PC-9 (cell line): ENCODE data around the gene UBE4A. TPM values are rescaled to one million over a fixed set of nuclear protein-coding genes. Genes with fewer than 3 reads are reported as not detected.

Experiments used
- BruUV-seq: library from RNA; stranded (reverse); fragments of 400-500 nt; replicated peaks from 2 replicates; lab custom pipeline; 2021; lab: Mats Ljungman, UMichigan
- CTCF ChIA-PET: fragments of 300-600 bp; sonication (Branson Sonifier 250); formaldehyde crosslinking; loops from one replicate; lab custom pipeline; 2022; ENCODE audit warnings: antibody characterized with exemption; lab: Charles Lee
- POLR2A ChIA-PET: fragments of 300-600 bp; sonication (Branson Sonifier 250); formaldehyde crosslinking; loops from one replicate; lab custom pipeline; 2022; ENCODE audit warnings: antibody characterized with exemption; ENCODE audit not compliant: unreplicated experiment; lab: Charles Lee
- DNase-seq, 2 experiments: peaks; one replicate each; pipeline versions ENCODE4 v3.0.0 to v3.0.0-alpha.2; 2015 to 2022; ENCODE audit warnings: mixed read lengths in 1 of 2
- H2AFZ ChIP-seq: fragments of 200-600 bp; sonication (generic); 2 replicates; pipeline ENCODE4 v1.8.1; 2017; ENCODE audit warnings: antibody characterized with exemption
- H3F3A ChIP-seq: fragments of 200-600 bp; sonication (generic); 2 replicates; pipeline ENCODE4 v1.8.1; 2017; ENCODE audit warnings: antibody characterized with exemption, mild to moderate bottlenecking, low read depth; ENCODE audit not compliant: insufficient read depth
- H3K27ac ChIP-seq: fragments of 200-600 bp; sonication (generic); 2 replicates; pipeline ENCODE4 v1.6.1; 2016; ENCODE audit warnings: mixed run types
- H3K27me3 ChIP-seq: fragments of 200-600 bp; sonication (generic); 2 replicates; pipeline ENCODE4 v1.6.1; 2016; ENCODE audit warnings: low read depth, mixed run types; ENCODE audit not compliant: insufficient read depth
- H3K36me3 ChIP-seq: fragments of 200-600 bp; sonication (generic); 2 replicates; pipeline ENCODE4 v1.6.1; 2016; ENCODE audit warnings: low read depth, mixed run types
- H3K4me1 ChIP-seq: fragments of 200-600 bp; sonication (generic); replicated peaks from 2 replicates; pipeline ENCODE4 v1.6.1; 2016; ENCODE audit warnings: mixed run types; ENCODE audit not compliant: insufficient read depth
- H3K4me2 ChIP-seq: fragments of 200-600 bp; sonication (generic); 2 replicates; pipeline ENCODE4 v1.6.1; 2017; ENCODE audit warnings: mixed run types
- H3K4me3 ChIP-seq: fragments of 200-600 bp; sonication (generic); 2 replicates; pipeline ENCODE4 v1.6.1; 2016; ENCODE audit warnings: mixed run types
- H3K79me2 ChIP-seq: fragments of 200-600 bp; sonication (generic); 2 replicates; pipeline ENCODE4 v1.6.1; 2017; ENCODE audit warnings: low read depth, mixed run types
- H3K9me2 ChIP-seq: fragments of 200-600 bp; sonication (generic); 2 replicates; pipeline ENCODE4 v1.8.1; 2017; ENCODE audit warnings: mild to moderate bottlenecking; ENCODE audit not compliant: insufficient read depth
- H3K9me3 ChIP-seq: fragments of 200-600 bp; sonication (generic); 2 replicates; pipeline ENCODE4 v1.8.1; 2016; ENCODE audit warnings: low read depth; ENCODE audit not compliant: insufficient read depth
- H4K20me1 ChIP-seq: fragments of 200-600 bp; sonication (generic); 2 replicates; pipeline ENCODE4 v1.8.1; 2017; ENCODE audit not compliant: insufficient read depth
- EZH2 ChIP-seq: fragments of 200-600 bp; sonication (generic); IDR thresholded peaks from 2 replicates; pipeline ENCODE4 v1.8.0; 2017; ENCODE audit warnings: antibody characterized with exemption, low read depth
- intact Hi-C: fragments of 100-400 bp; cut with micrococcal nuclease; formaldehyde crosslinking; loops from one replicate; pipeline ENCODE4 v1.10.0; 2022; ENCODE audit not compliant: unreplicated experiment
- total RNA-seq: library from RNA; stranded (reverse); gene quantifications from 2 replicates; pipeline ENCODE4 v1.2.3, GENCODE V29; 2021
- TF ChIP-seq, protein P1 (sequence below): fragments of 200-600 bp; sonication (generic); conservative IDR thresholded peaks from 2 replicates; pipeline ENCODE4 v1.6.1; 2017; ENCODE audit warnings: mixed run types, antibody characterized with exemption, mild to moderate bottlenecking, moderate library complexity

UBE4A gene
- total RNA-seq, 1 experiment from 2014 or later: 30.9 TPM

- BruUV-seq: no TSS peak
- no peaks in the 10 kb centered on the region for H3K9me2 ChIP-seq
- peaks cover 57% of the 10 kb centered on the region for H3K79me2 ChIP-seq
- peaks cover 25% of the 10 kb centered on the region for H3K36me3 ChIP-seq
- no peak overlapping the region for H3K27ac ChIP-seq
- peaks cover 18% of the 10 kb centered on the region; the same call in 1 of the 2 replicates for H3F3A ChIP-seq
- POLR2A ChIA-PET: no interaction called here
- no peaks in the 10 kb centered on the region for H3K9me3 ChIP-seq
- CTCF ChIA-PET: no interaction called here
- peaks cover 14% of the 10 kb centered on the region for H3K4me1 ChIP-seq
- H3K4me3 ChIP-seq: no peak overlapping the region
- TF ChIP-seq, protein P1, sequence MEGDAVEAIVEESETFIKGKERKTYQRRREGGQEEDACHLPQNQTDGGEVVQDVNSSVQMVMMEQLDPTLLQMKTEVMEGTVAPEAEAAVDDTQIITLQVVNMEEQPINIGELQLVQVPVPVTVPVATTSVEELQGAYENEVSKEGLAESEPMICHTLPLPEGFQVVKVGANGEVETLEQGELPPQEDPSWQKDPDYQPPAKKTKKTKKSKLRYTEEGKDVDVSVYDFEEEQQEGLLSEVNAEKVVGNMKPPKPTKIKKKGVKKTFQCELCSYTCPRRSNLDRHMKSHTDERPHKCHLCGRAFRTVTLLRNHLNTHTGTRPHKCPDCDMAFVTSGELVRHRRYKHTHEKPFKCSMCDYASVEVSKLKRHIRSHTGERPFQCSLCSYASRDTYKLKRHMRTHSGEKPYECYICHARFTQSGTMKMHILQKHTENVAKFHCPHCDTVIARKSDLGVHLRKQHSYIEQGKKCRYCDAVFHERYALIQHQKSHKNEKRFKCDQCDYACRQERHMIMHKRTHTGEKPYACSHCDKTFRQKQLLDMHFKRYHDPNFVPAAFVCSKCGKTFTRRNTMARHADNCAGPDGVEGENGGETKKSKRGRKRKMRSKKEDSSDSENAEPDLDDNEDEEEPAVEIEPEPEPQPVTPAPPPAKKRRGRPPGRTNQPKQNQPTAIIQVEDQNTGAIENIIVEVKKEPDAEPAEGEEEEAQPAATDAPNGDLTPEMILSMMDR: no peak
- TF ChIP-seq EZH2: no peak
- no peak for DNase-seq
- no peaks in the 10 kb centered on the region for H3K27me3 ChIP-seq
- no peak overlapping the region for H3K4me2 ChIP-seq
- no peak overlapping the region for H2AFZ ChIP-seq
- intact Hi-C loops: no loop called here
- peaks cover 46% of the 10 kb centered on the region for H4K20me1 ChIP-seq
Measured at GRCh38 chr11:118406599-118407166, 47.3 kb downstream of the UBE4A start.

GRCh38 chr11:118410055-118410745 lies 50.8 kb downstream of the UBE4A start:
- intact Hi-C loops: no loop called here
- BruUV-seq: no TSS peak
- H3K4me3 ChIP-seq: no peak overlapping the region
- H3K27me3 ChIP-seq: no peaks in the 10 kb centered on the region
- peaks cover 19% of the 10 kb centered on the region; the same call in 1 of the 2 replicates for H4K20me1 ChIP-seq
- peaks cover 2% of the 10 kb centered on the region for H3K4me1 ChIP-seq
- H3K4me2 ChIP-seq: no peak overlapping the region
- no peak overlapping the region for H2AFZ ChIP-seq
- TF ChIP-seq EZH2: no peak
- TF ChIP-seq, protein P1: no peak
- H3K9me3 ChIP-seq: no peaks in the 10 kb centered on the region
- H3K27ac ChIP-seq: no peak overlapping the region
- peaks cover 27% of the 10 kb centered on the region for H3F3A ChIP-seq
- no peaks in the 10 kb centered on the region for H3K9me2 ChIP-seq
- peaks cover 25% of the 10 kb centered on the region for H3K36me3 ChIP-seq
- POLR2A ChIA-PET: interaction anchor here (0.7 kb wide), 1 partner anchor 112 kb away, joined by 4 read pairs; no protein-coding TSS in a partner anchor
- CTCF ChIA-PET: no interaction called here
- no peak for DNase-seq
- H3K79me2 ChIP-seq: peaks cover 22% of the 10 kb centered on the region

DNA sequence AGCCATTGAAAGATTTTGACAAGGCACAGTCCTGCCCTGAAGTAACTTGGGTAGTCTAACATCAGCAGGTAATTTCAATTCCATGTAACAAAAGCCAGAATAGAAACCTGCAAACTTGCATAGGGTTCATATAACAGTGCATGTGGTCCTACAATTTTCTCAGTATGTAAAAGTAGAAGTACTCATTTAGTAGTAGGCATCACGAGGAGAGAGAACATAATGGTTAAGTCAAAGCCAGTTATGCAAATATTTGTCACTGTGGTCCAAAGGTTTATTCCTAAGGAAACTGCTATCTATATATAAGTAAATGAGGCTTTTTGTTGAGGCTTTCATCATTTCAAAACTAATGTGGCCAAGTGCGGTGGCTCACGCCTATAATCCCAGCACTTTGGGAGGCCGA lies 52.1 kb downstream of the UBE4A start:
- Histone ChIP-seq H3K4me2 (no peak overlapping the region), H3K79me2 (peaks cover 9% of the 10 kb centered on the region), H4K20me1 (0 out of 2 replicates have a peak, but pooled peaks cover 11% of the 10 kb centered on the region), H3K27me3 (no peaks in the 10 kb centered on the region), H3K9me3 (no peaks in the 10 kb centered on the region), H3K27ac (no peak overlapping the region), H3K4me3 (no peak overlapping the region), H2AFZ (no peak overlapping the region), H3K4me1 (peaks cover 15% of the 10 kb centered on the region), H3K9me2 (no peaks in the 10 kb centered on the region), H3F3A (peaks cover 40% of the 10 kb centered on the region), H3K36me3 (peaks cover 22% of the 10 kb centered on the region)
- TF ChIP-seq EZH2: no peak
- TF ChIP-seq, protein P1: no peak
- no peak for DNase-seq
- ChIA-PET CTCF (interaction anchor here (0.6 kb wide), 1 partner anchor 1082 kb away, joined by 3 read pairs; no protein-coding TSS in a partner anchor), POLR2A (no interaction called here)
- BruUV-seq: no TSS peak
- intact Hi-C loops: no loop called here
